Measurements from ENCODE around the gene BRIP1. TPM values are rescaled to one million over a fixed set of nuclear protein-coding genes. Genes with fewer than 3 reads are reported as not detected.

BRIP1 gene
- total RNA-seq, 1 donor: 20.9 TPM

GRCh38 chr17:61757168-61757567, 106.2 kb downstream of the BRIP1 start:
- no peak for DNase-seq (ENCODE audit: low read depth)
- no peak overlapping the region for H3K4me3 ChIP-seq (ENCODE audit: low read depth, low read length)
- TF ChIP-seq CTCF (IDR thresholded peaks at IDR 0.05; ENCODE audit: insufficient read depth, low read length): no peak

GRCh38 chr17:61756561-61756960, 106.8 kb downstream of the BRIP1 start:
- no peak for DNase-seq (ENCODE audit: low read depth)
- H3K4me3 ChIP-seq (ENCODE audit: low read depth, low read length): no peak overlapping the region
- no peak for TF ChIP-seq CTCF (IDR thresholded peaks at IDR 0.05; ENCODE audit: insufficient read depth, low read length)

- no peak overlapping the region for H3K4me3 ChIP-seq (ENCODE audit: low read depth, low read length)
- TF ChIP-seq CTCF (IDR thresholded peaks at IDR 0.05; ENCODE audit: insufficient read depth, low read length): no peak
- DNase-seq (ENCODE audit: low read depth): no peak
These were observed 107.7 kb downstream of the BRIP1 start for GRCh38 chr17:61755668-61756067.

GRCh38 chr17:61755078-61755477, 108.2 kb downstream of the BRIP1 start:
- no peak overlapping the region for H3K4me3 ChIP-seq (ENCODE audit: low read depth, low read length)
- DNase-seq (ENCODE audit: low read depth): no peak
- no peak for TF ChIP-seq CTCF (IDR thresholded peaks at IDR 0.05; ENCODE audit: insufficient read depth, low read length)

- no peak for DNase-seq (ENCODE audit: low read depth)
- H3K4me3 ChIP-seq (ENCODE audit: low read depth, low read length): no peak overlapping the region
- no peak for TF ChIP-seq CTCF (IDR thresholded peaks at IDR 0.05; ENCODE audit: insufficient read depth, low read length)
These were observed 109.2 kb downstream of the BRIP1 start for GRCh38 chr17:61754124-61754523.

GRCh38 chr17:61753696-61754095, 109.6 kb downstream of the BRIP1 start:
- TF ChIP-seq CTCF (IDR thresholded peaks at IDR 0.05; ENCODE audit: insufficient read depth, low read length): no peak
- no peak overlapping the region for H3K4me3 ChIP-seq (ENCODE audit: low read depth, low read length)
- DNase-seq (ENCODE audit: low read depth): no peak

- DNase-seq (ENCODE audit: low read depth): no peak
- no peak for TF ChIP-seq CTCF (IDR thresholded peaks at IDR 0.05; ENCODE audit: insufficient read depth, low read length)
- H3K4me3 ChIP-seq (ENCODE audit: low read depth, low read length): no peak overlapping the region
These were observed 112.7 kb downstream of the BRIP1 start for GRCh38 chr17:61750656-61751055.
